Amygdala (tissue), 56 donors: ENCODE measurements around the gene MACROD2.
A peak's percentile ranks its signal among the peaks of the same experiment; 100 is the strongest.
"Not testable (repeated sequence)": the region's sequence is repeated elsewhere in the genome, so short reads cannot be mapped to it uniquely, and the experiment has no call there.

Experiments
- DNase-seq, 56 donors: peaks; one replicate each; lab custom pipeline; 2025; lab: John Stamatoyannopoulos, UW

The MACROD2 gene

GRCh38 chr20:16011519-16011918, 2016.2 kb downstream of the MACROD2 start:
- DNase-seq: no peak

DNA sequence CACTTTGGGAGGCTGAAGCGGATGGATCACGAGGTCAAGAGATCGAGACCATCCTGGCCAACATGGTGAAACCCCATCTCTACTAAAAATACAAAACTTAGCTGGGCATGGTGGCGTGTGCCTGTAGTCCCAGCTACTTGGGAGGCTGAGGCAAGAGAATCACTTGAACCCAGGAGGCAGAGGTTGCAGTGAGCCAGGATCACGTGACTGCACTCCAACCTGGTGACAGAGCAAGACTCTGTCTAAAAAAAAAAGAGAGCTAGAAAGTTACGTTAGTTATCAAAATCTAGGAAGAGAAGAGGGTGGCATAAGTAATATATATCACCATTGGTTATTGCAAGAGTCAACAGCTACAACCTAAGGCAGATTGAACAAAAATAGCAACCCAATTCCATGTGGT, 2017.6 kb downstream of the MACROD2 start:
- not testable (repeated sequence) for DNase-seq

DNA sequence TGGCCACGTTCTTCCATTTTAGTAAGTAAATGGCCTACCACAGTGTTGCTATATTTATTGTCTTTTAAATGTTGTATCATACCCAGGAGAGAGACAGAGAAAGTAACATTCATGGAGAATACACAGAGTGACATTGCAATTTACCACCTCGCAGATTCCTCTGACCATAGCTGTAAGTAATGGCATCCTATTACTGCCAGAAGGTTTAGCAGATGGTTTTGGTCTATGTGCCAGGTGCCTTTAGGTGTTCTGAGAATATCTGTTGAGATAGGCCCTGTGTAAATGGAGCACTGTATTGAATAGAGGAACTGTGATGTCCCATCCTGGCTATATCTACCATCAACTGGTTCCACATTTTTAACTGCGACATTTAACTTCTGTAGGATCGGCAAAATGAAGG, 2018.3 kb downstream of the MACROD2 start:
- no peak for DNase-seq

DNA sequence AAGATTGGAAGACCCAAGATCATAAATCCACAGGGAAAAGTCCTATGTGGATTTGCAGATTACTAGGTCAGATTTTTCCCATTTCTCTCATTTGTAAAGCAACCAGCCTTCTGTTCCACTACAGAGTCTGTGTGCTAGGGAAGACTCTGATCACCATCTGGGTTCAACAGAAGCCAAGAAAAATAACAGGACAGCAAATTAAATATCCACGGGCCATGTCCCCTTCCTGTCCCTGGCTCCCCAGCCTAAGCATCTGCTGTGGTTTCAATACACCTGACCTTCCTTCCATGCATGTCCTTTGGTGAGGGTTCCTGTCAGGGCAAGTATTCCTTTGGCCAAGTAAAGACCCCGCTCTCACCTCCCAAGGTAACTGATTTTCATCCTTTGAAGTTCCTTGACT, 2019.1 kb downstream of the MACROD2 start:
- no peak for DNase-seq

DNA sequence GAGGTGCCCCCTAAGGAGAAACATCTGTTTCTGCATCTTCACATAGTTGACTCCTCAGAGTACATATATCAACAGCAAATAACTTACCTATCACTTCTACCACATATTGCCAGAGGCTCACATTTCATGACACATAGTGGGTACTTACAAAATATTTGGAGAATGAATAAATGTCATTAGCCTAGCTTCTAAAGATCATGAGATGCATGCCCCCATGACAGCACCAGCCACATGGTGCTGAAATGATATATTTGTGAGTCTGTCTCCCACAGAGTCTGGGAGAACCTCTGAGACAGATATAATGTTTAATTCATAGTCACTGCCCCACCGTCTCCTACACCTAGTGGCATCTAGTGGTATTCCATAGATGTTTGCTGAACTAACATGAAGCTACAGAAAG, 2022.3 kb downstream of the MACROD2 start:
- no peak for DNase-seq

GRCh38 chr20:16018881-16019280, 2023.6 kb downstream of the MACROD2 start:
- DNase-seq: no peak

- DNase-seq: no peak
Observed at GRCh38 chr20:16020971-16021370, 2025.7 kb downstream of the MACROD2 start.

- DNase-seq: no peak
Observed at GRCh38 chr20:16025084-16025483, 2029.8 kb downstream of the MACROD2 start.

DNA sequence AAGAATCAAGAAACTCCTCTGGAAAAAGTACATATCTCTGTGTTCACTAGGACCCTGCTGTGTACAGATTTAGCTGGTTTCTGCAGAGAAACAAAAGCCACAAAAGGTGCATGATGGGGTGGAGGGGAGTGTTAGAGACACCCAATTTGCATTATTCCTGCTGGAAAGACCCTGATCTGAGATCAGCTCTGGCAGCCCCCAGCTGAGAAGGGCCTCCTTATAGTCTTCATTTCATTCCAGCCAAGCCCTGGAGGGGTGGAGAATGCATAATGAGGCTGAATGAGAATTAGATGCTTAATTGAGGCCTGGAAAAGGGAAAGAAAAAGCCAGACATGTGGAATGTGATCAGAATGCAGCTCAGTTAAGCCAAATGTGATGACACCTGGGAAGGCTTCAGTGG, 2032.4 kb downstream of the MACROD2 start:
- no peak for DNase-seq

GRCh38 chr20:16028923-16029322, 2033.6 kb downstream of the MACROD2 start:
- no peak for DNase-seq

- no peak for DNase-seq
Observed at GRCh38 chr20:16030253-16030652, 2034.9 kb downstream of the MACROD2 start.

DNA sequence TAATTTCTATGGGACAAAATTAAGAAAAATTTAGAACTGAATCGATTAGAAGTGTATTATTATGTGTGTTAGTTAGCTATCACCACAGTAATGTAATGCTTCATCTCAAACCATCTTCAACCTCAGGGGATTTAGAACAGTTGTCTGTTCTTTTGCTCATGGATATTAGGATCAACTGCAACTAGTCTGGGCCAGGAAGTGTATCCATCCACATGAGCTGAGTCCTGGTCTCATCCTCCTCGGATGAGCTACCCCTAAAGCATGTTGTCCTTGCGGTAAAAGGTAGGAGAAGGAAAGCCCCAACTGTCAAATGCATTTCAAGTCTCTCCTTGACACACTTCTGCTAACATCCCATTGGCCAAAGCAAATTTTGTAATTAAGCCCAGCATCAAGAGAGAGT, 2040.3 kb downstream of the MACROD2 start:
- no peak for DNase-seq

- no peak for DNase-seq
Observed at GRCh38 chr20:16036331-16036730, 2041.0 kb downstream of the MACROD2 start.

GRCh38 chr20:16040742-16041141, 2045.4 kb downstream of the MACROD2 start:
- DNase-seq: no peak

DNA sequence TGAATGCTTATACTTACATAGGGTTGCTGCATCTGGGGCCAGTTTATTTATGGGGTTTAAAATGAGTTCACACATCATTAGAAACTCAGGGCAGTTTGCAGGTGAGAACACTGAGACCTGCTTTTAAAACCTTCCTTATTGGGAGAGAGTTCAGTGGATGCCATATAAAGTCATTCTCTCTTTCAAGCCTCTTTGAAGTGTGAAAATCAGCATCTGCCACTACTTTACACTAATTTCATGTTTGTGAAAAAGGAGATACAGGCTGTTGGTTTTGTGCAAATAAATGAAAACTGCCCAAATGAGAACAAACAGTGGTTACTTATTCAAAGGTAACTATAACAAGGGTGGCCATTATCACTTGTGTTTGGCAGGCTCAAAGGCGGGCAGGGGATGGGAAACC, 2047.4 kb downstream of the MACROD2 start:
- DNase-seq: no peak

DNA sequence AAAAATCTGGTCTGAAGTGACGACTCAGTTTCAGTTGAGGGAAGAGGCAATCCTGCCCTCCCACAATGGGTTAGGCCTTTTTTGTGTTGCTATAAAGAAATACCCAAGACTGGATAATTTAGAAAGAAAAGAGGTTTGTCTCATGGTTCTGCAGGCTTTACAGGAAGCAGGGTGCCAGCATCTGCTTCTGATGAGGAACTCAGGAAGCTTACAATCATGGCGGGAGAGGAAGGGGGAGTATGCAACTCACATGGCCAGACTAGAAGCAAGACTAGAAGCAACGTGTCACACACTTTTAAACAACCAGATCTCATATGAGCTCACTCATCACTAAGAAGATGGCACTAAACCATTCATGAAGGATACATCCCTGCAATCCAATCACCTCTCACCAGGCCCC, 2048.6 kb downstream of the MACROD2 start:
- no peak for DNase-seq

DNA sequence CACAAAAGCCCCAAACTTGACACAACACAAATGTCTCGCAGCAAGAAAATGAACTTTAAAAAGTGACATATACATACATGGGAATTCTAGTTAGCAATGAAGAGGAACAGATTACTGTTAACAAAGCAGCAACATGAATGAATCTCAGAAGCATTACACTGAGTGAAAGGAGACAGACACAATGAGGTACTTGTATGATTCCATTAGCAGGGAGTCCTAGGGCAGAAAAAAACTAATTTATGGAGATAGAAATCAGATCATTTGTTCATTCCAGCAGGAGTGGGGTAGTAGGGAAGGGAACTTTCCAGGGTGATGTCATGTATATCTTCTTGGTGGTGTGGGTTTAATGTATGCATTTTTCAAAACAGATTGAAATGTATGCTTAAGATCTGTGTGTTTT, 2053.6 kb downstream of the MACROD2 start:
- no peak for DNase-seq

DNA sequence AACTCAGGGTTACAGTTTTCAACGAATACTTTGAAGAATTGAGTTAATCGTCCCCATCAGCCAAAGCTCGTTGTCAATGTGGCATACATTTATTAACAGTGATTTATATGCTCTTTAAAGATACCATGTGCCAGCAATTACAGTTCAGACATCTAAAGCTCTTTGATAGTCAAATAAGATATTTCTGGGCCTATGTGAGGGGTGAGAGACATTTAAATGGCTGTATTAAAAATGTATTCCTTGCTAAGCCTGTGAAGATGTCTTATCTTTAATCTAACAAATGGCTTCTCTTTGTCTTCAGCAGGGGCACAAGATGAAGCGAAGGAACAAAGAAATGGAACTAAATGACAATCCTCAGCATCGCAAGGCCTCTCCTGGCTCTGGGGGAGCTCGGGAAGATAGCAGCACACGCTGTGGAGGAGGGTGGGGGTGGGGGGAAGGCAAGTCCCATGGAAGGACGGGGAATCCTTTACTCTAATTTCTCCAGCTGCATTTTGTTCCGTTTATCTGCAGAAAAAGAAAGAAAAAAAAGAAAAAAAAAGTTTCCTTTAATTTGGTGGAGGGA, 2054.3 kb downstream of the MACROD2 start:
- no peak for DNase-seq

- no peak for DNase-seq
Observed at GRCh38 chr20:16050366-16050765, 2055.1 kb downstream of the MACROD2 start.

GRCh38 chr20:16051968-16052367, 2056.7 kb downstream of the MACROD2 start:
- no peak for DNase-seq

DNA sequence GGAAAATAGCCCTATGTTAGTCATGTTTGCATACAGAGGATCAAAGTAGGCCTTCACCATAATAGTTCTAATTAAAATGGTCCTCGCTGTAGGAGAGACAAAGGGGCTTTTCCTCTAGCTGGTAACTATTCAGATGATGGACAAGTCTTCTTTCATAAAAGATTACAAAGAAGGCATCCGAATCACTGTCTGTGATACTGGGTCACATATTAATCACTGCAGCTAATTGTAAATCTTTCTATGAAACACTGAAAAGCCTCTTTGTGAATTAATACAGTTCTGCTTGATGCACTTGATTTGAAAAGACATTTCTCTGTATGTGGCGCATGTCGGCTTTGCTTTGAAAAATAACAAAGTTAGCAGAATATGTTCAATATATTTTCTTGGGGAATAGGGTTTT, 2057.1 kb downstream of the MACROD2 start:
- DNase-seq: peak in 1 of 56 donors; percentile 3

DNA sequence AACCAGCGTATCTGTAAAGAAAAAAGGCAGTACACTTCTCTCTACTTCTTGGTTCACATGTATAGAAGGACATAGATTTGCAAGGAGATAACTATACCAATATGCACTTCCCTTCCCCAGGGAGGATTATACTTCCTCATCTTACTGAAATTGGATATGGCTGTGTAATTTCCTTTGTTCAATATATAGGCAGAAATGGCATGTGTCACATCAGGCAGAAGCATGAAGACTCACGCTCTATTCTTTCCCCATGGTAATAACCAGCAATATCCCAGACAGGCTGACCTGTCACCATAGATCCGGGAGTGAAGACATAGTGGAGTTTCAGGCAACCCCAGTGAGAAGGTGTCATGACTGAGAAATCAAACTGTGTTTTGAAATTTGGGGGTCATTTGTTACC, 2059.7 kb downstream of the MACROD2 start:
- DNase-seq: no peak

DNA sequence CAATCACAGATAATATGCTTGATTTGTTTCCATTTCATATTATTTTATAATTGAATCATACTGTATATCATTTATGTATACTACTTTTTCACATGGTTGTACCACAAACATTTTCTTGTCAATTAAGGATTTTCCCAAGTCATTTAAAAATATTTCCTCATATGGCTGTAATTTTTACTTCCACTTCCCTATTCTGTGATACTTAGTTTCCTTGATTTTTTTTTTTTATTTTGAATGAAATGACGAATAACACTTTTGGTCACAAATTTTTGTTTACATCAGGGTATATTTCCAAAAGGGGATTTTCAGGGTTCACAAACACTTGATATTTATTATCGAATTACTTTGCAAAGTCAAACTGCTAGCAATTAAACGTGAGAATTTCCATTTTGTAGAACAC, 2062.3 kb downstream of the MACROD2 start:
- DNase-seq: no peak
